ENCODE results near the gene SDHB. TPM values are rescaled to one million over a fixed set of nuclear protein-coding genes. Genes with fewer than 3 reads are reported as not detected.

The SDHB gene
- total RNA-seq, 3 donors from 2014 or later: 80.6 to 106 (median 97.7) TPM

DNA sequence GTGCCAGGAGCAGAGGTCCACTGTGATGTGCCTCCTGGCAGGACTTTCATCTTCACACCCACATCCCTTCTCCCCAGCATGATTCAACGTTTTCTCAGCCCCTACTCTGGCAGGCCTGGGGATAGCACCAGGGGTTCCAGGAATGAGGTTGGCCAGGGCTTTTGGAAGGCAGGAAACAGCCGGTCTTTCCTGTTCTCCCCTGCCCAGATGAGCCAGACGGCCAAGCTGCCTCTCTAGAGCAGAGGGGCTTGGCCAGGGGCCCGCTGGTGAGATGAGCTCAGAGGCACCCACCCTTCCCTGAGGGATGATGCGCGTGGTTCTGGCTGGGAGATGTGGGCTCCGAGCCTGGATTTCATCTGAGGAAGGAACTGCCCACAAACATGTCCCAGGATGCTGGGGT is 69.1 kb downstream of the SDHB start:
- Histone ChIP-seq H3K27ac (peak overlapping the region; percentile 48 to 68), H3K9me3 (no peaks in the 10 kb centered on the region), H3K4me1 (no peaks in the 10 kb centered on the region), H3K4me3 (no peak overlapping the region), H3K36me3 (no peaks in the 10 kb centered on the region), H3K27me3 (no peaks in the 10 kb centered on the region)
- TF ChIP-seq POLR2A (IDR thresholded peaks at IDR 0.05) (no peak), POLR2AphosphoS5 (IDR thresholded peaks at IDR 0.05) (peak in 1 of 3 donors; percentile 67)
- peak; percentile 63 to 80 for DNase-seq (ENCODE audit: low spot score in 2 of 2)
- intact Hi-C loops (cut with DNase I; ENCODE audit: low total_unique reads): loop anchor here (5.0 kb wide), 1 partner anchor 712 kb away; no protein-coding TSS in a partner anchor

DNA sequence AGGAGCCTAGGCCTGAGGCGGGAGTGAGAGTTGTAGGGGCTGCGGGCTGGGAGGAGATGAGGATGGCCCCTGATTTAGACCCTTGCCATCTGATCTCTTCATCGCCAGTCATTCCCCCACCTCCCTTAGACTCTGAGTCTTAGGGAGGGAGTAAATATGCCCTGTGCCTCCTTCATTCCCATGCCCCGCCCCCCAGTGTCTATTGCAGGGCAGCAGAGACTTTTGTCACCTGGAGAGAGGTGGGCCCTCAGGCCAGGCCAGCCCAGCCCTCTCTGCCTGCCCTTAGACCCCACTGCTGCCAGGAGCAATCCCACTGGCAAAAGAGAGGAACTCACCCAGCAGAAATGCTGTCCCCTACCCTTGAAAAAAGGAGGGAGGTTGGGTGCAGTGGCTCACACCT is 70.2 kb downstream of the SDHB start:
- no peaks in the 10 kb centered on the region for H3K9me3 ChIP-seq
- peaks cover 2 to 6% of the 10 kb centered on the region in 2 donors for H3K4me1 ChIP-seq
- H3K36me3 ChIP-seq: no peaks in the 10 kb centered on the region
- H3K4me3 ChIP-seq: no peak overlapping the region
- intact Hi-C loops (cut with DNase I; ENCODE audit: low total_unique reads): loop anchor here (5.0 kb wide), 1 partner anchor 711 kb away; no protein-coding TSS in a partner anchor
- no peak for DNase-seq (ENCODE audit: low spot score in 2 of 2)
- H3K27me3 ChIP-seq: no peaks in the 10 kb centered on the region
- TF ChIP-seq POLR2A (IDR thresholded peaks at IDR 0.05): no peak
- TF ChIP-seq POLR2AphosphoS5 (IDR thresholded peaks at IDR 0.05): no peak
- no peak overlapping the region for H3K27ac ChIP-seq

DNA sequence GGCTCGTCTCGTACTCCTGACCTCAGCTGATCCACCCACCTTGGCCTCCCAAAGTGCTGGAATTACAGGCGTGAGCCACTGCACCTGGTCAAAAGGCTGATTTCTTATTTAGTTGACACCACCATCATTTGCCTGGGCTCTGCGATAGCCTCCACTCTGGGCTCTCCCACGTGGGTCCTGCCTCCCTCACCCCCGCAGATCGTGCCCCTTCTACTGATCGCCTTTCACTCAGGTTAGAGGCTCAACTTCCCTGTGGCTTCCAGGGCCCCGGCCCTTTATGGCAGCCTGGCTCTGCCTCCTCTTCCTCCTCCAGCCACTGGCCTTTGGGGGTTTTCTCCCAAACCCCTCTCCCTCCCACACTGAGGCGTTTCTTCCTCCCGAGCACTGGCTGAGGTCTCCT is 70.9 kb downstream of the SDHB start:
- intact Hi-C loops (cut with DNase I; ENCODE audit: low total_unique reads): loop anchor here (5.0 kb wide), 1 partner anchor 711 kb away; no protein-coding TSS in a partner anchor
- no peak for DNase-seq (ENCODE audit: low spot score in 2 of 2)
- peaks cover 5 to 11% of the 10 kb centered on the region in 2 donors for H3K4me1 ChIP-seq
- no peaks in the 10 kb centered on the region for H3K27me3 ChIP-seq
- no peaks in the 10 kb centered on the region for H3K36me3 ChIP-seq
- no peak overlapping the region for H3K27ac ChIP-seq
- no peak overlapping the region for H3K4me3 ChIP-seq
- no peaks in the 10 kb centered on the region for H3K9me3 ChIP-seq
- TF ChIP-seq POLR2AphosphoS5 (IDR thresholded peaks at IDR 0.05) (no peak), POLR2A (IDR thresholded peaks at IDR 0.05) (no peak)
- TF ChIP-seq, protein P1, sequence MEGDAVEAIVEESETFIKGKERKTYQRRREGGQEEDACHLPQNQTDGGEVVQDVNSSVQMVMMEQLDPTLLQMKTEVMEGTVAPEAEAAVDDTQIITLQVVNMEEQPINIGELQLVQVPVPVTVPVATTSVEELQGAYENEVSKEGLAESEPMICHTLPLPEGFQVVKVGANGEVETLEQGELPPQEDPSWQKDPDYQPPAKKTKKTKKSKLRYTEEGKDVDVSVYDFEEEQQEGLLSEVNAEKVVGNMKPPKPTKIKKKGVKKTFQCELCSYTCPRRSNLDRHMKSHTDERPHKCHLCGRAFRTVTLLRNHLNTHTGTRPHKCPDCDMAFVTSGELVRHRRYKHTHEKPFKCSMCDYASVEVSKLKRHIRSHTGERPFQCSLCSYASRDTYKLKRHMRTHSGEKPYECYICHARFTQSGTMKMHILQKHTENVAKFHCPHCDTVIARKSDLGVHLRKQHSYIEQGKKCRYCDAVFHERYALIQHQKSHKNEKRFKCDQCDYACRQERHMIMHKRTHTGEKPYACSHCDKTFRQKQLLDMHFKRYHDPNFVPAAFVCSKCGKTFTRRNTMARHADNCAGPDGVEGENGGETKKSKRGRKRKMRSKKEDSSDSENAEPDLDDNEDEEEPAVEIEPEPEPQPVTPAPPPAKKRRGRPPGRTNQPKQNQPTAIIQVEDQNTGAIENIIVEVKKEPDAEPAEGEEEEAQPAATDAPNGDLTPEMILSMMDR (IDR thresholded peaks at IDR 0.05): no peak

DNA sequence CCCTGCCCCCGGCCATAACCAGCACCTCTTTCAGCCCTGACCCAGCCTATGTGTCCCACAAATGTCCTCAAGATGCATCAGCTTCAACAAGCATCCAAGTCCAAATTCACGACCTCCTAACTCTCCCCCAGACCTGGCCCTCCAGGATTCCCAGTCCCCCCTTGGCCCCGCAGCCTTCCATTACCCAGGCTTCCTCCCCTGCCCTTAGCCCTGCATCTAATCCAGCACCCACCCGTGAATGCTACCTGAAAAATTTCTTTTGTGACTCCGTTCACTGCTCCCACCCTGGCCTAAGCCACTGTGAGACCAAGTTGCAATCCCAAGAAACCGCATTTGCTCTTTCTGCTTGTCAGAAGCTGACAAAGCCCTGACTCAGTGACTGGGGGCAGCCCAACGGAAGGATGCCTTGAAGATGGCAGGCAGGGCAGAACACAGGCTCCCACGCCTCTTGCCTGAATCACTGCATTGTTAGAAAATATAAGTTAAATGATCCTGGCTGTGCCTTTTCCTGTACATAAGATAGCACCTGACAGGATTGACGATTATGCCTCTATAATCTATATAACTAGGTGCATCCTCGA is 72.5 kb downstream of the SDHB start:
- Histone ChIP-seq H3K9me3 (no peaks in the 10 kb centered on the region), H3K4me3 (no peak overlapping the region), H3K27me3 (no peaks in the 10 kb centered on the region), H3K4me1 (peaks cover 5 to 11% of the 10 kb centered on the region in 2 donors), H3K36me3 (no peaks in the 10 kb centered on the region), H3K27ac (peak overlapping the region in 1 of 2 donors; percentile 12)
- intact Hi-C loops (cut with DNase I; ENCODE audit: low total_unique reads): loop anchor here (5.0 kb wide), 1 partner anchor 709 kb away; no protein-coding TSS in a partner anchor
- no peak for DNase-seq (ENCODE audit: low spot score in 2 of 2)
- no peak for TF ChIP-seq POLR2A (IDR thresholded peaks at IDR 0.05)
- TF ChIP-seq, protein P1 (IDR thresholded peaks at IDR 0.05): no peak
- no peak for TF ChIP-seq POLR2AphosphoS5 (IDR thresholded peaks at IDR 0.05)

DNA sequence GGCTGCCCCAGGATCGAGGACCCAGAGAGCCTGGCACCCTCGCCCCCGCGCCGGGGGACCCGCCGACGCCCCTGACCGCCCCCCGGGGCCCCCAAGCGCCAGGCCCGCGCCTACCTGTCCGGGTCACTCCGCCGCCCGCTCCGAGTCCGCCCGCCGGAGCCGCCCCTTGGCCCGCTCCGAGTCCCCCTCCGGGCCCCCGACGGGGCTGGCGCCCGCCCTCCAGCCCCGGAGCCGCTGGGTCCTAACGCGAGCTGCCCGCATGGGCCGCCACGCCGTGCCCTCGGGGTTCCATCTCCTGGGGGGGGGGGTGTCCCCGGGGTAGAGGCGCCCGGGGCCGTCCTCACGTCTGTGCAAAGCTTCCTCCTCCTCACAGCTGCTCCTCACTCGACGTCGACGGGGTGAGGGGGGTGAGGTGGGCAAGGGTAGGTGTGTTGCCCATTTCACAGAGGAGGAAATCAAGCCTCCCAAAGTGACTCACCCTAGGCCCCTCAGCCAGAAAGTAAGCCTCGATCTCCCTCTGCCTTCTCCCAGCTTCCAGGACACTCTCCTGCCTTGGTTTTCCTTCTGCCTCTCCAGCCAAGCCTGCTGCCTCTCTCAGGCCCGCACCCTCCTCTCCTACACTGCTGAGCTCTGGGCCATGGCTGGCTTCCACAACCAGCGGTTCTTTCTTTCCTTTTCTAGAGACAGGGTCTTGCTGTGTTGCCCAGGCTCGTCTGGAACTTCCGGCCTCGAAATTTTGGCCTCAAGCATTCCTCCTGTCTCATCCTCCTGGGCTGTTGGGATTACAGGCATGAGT is 73.2 kb downstream of the SDHB start, which contains the start of gene MFAP2:
MFAP2 (minus strand) TSS at position 148 of the 796 bp plus-strand sequence. CDS start 2,347 bp downstream, outside the sequence.
- Histone ChIP-seq H3K4me1 (peaks cover 5 to 11% of the 10 kb centered on the region in 2 donors), H3K27ac (peak within 1 kb of the TSS; percentile 86 to 94), H3K36me3 (no peaks in the 10 kb centered on the region), H3K4me3 (peak within 1 kb of the TSS; percentile 55 to 79 (median 58)), H3K27me3 (no peaks in the 10 kb centered on the region), H3K9me3 (no peaks in the 10 kb centered on the region)
- TF ChIP-seq POLR2AphosphoS5 (IDR thresholded peaks at IDR 0.05) (no peak), POLR2A (IDR thresholded peaks at IDR 0.05) (no peak)
- TF ChIP-seq, protein P1 (IDR thresholded peaks at IDR 0.05): no peak
- no peak for DNase-seq (ENCODE audit: low spot score in 2 of 2)
- intact Hi-C loops (cut with DNase I; ENCODE audit: low total_unique reads): loop anchor here (5.0 kb wide), 1 partner anchor 708 kb away; no protein-coding TSS in a partner anchor

Data from breast epithelium (tissue), 4 donors.